Thymus (tissue), 11 donors: ENCODE data around the gene CSMD2. TPM values are rescaled to one million over a fixed set of nuclear protein-coding genes. Genes with fewer than 3 reads are reported as not detected.

Source experiments
- DNase-seq, 9 donors: peaks; one replicate each; pipeline ENCODE4 v3.0.0-alpha.2; 2013; ENCODE audit warnings: low spot score in 9 of 9, low read depth in 6 of 9, missing footprints in 1 of 9
- H3K27ac ChIP-seq, 2 donors: one replicate each; pipeline ENCODE4 v1.5.1; 2013; ENCODE audit warnings: control low read depth in 1 of 2, low read depth in 1 of 2, low read length in 1 of 2, mild to moderate bottlenecking in 1 of 2, moderate library complexity in 1 of 2
- H3K27me3 ChIP-seq, 2 donors: one replicate each; pipeline ENCODE4 v1.5.1; 2013; ENCODE audit warnings: low read length in 1 of 2; ENCODE audit not compliant: control insufficient read depth in 2 of 2, insufficient read depth in 1 of 2
- H3K36me3 ChIP-seq, 2 donors: one replicate each; pipeline ENCODE4 v1.5.1; 2013; ENCODE audit warnings: low read length in 1 of 2, mild to moderate bottlenecking in 1 of 2, moderate library complexity in 1 of 2; ENCODE audit not compliant: control insufficient read depth in 2 of 2, insufficient read depth in 2 of 2
- H3K4me1 ChIP-seq, 2 donors: one replicate each; pipeline ENCODE4 v1.5.1; 2013; ENCODE audit warnings: low read length in 2 of 2; ENCODE audit not compliant: control insufficient read depth in 2 of 2, insufficient read depth in 2 of 2
- H3K4me3 ChIP-seq, 2 donors: one replicate each; pipeline ENCODE4 v1.5.1; 2013; ENCODE audit warnings: low read length in 2 of 2, control low read depth in 1 of 2, mild to moderate bottlenecking in 1 of 2
- H3K9me3 ChIP-seq, 2 donors: one replicate each; pipeline ENCODE4 v1.5.1; 2013; ENCODE audit warnings: low read length in 1 of 2, mild to moderate bottlenecking in 1 of 2; ENCODE audit not compliant: control insufficient read depth in 2 of 2, insufficient read depth in 1 of 2
- whole genome bisulfite sequencing: extraction: QIAGEN DNeasy Blood & Tissue Kit; methylation state at CpG from one replicate; pipeline ENCODE4 v1.1.7; 2013; 5-methylcytosine and 5-hydroxymethylcytosine counted together
- polyA plus RNA-seq: library from polyadenylated mRNA; stranded (reverse); fragments of 200-250 nt; gene quantifications from one replicate; pipeline ENCODE4 v1.2.3, GENCODE V29; 2013
- total RNA-seq: library from RNA; stranded (reverse); fragments of 120-200 nt; gene quantifications from one replicate; pipeline ENCODE4 v1.2.4, GENCODE V29; 2013
- donor health status: healthy.

Gene CSMD2
- total and polyA plus RNA-seq, 2 donors: 0.14 TPM

DNA sequence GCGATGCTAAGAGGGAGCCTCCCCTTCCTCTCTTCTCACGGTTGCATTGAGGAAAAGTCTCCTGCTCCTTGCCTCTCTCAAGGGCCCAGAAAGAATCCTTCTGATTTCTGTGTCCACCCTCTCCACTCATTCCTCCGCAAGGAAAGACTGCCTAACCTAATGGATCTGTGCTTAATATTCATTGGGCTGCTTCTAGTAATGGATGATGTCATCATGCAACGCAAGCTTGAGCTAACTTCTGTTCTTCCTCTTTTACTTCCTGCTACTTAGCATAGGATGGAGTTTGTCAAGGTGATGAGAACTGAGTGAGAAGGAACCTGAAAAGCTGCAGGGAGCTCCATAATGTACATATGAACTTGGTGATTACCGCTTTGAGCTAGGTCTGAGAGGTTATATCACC lies 336.4 kb downstream of the CSMD2 start:
- Histone ChIP-seq H3K36me3 (no peaks in the 10 kb centered on the region), H3K4me3 (no peak overlapping the region), H3K4me1 (no peaks in the 10 kb centered on the region), H3K27ac (no peak overlapping the region), H3K9me3 (peaks cover 0 to 5% of the 10 kb centered on the region in 2 donors), H3K27me3 (no peaks in the 10 kb centered on the region)
- DNase-seq: no peak
- 89% methylated on average over 5 of the region's 5 CpGs for WGBS

DNA sequence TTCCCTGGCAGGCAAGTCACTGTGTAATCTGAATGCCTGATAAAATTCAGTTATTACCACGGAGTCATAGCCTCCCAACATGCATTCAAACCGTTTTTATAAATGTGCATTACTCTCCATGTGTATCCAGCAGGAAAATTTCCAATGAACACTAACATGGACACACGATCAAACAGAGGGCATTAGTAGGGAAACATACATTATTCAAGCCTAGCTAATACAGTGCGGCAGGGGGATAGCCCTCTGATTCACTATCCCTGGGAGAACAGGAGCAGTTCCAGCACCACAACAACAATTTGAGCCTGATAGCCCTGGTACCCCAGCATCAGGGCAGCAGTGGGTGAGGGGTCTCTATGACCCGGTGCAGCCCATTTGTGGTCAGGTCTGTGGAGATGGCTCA lies 337.0 kb downstream of the CSMD2 start:
- H3K27ac ChIP-seq: no peak overlapping the region
- H3K4me3 ChIP-seq: no peak overlapping the region
- no peak for DNase-seq
- H3K4me1 ChIP-seq: no peaks in the 10 kb centered on the region
- WGBS: 68% methylated on average over 5 of the region's 5 CpGs
- no peaks in the 10 kb centered on the region for H3K36me3 ChIP-seq
- no peaks in the 10 kb centered on the region for H3K27me3 ChIP-seq
- H3K9me3 ChIP-seq: peaks cover 0 to 5% of the 10 kb centered on the region in 2 donors

- Histone ChIP-seq H3K9me3 (peaks cover 0 to 5% of the 10 kb centered on the region in 2 donors), H3K4me1 (no peaks in the 10 kb centered on the region), H3K4me3 (no peak overlapping the region), H3K36me3 (no peaks in the 10 kb centered on the region), H3K27me3 (no peaks in the 10 kb centered on the region), H3K27ac (no peak overlapping the region)
- no peak for DNase-seq
- 93% methylated on average over 5 of the region's 5 CpGs for WGBS
These were observed 338.3 kb downstream of the CSMD2 start for GRCh38 chr1:33826711-33827110.

GRCh38 chr1:33826311-33826710 lies 338.7 kb downstream of the CSMD2 start:
- H3K27me3 ChIP-seq: no peaks in the 10 kb centered on the region
- no peak for DNase-seq
- H3K9me3 ChIP-seq: peaks cover 0 to 5% of the 10 kb centered on the region in 2 donors
- H3K4me3 ChIP-seq: no peak overlapping the region
- no peak overlapping the region for H3K27ac ChIP-seq
- no peaks in the 10 kb centered on the region for H3K36me3 ChIP-seq
- H3K4me1 ChIP-seq: no peaks in the 10 kb centered on the region

GRCh38 chr1:33825506-33825905 lies 339.5 kb downstream of the CSMD2 start:
- Histone ChIP-seq H3K36me3 (no peaks in the 10 kb centered on the region), H3K9me3 (peaks cover 0 to 5% of the 10 kb centered on the region in 2 donors), H3K27me3 (no peaks in the 10 kb centered on the region), H3K4me1 (no peaks in the 10 kb centered on the region), H3K27ac (no peak overlapping the region), H3K4me3 (no peak overlapping the region)
- 91% methylated on average over 10 of the region's 10 CpGs for WGBS
- DNase-seq: no peak

DNA sequence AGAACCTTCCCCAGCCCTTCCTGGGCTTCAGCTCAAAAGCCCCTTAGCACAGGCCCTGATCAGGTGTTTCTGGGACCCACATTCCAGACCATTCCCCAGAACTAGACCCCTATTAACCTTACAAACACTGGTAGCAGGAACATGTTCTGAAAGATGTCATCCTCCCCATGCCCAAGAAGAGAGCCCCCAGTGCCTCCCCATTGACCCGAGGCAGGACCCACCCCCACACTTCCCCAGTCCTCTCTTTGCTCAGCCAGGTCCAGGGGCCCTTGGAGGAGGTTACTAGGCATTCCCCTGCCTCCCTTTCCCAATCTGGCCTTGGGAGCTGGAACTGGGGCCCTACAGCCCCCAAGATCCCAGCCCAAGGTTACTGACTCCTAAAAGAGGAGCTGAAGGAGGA lies 340.1 kb downstream of the CSMD2 start:
- Histone ChIP-seq H3K27me3 (no peaks in the 10 kb centered on the region), H3K4me1 (no peaks in the 10 kb centered on the region), H3K36me3 (no peaks in the 10 kb centered on the region), H3K27ac (no peak overlapping the region), H3K9me3 (peaks cover 0 to 5% of the 10 kb centered on the region in 2 donors), H3K4me3 (no peak overlapping the region)
- WGBS: 78% methylated on average over 1 of the region's 1 CpG
- no peak for DNase-seq

- WGBS: 96% methylated on average over 6 of the region's 6 CpGs
- no peak overlapping the region for H3K4me3 ChIP-seq
- H3K4me1 ChIP-seq: no peaks in the 10 kb centered on the region
- DNase-seq: no peak
- H3K27ac ChIP-seq: no peak overlapping the region
- H3K27me3 ChIP-seq: no peaks in the 10 kb centered on the region
- H3K36me3 ChIP-seq: no peaks in the 10 kb centered on the region
- H3K9me3 ChIP-seq: peaks cover 0 to 5% of the 10 kb centered on the region in 2 donors
These were observed 340.7 kb downstream of the CSMD2 start for GRCh38 chr1:33824321-33824720.

DNA sequence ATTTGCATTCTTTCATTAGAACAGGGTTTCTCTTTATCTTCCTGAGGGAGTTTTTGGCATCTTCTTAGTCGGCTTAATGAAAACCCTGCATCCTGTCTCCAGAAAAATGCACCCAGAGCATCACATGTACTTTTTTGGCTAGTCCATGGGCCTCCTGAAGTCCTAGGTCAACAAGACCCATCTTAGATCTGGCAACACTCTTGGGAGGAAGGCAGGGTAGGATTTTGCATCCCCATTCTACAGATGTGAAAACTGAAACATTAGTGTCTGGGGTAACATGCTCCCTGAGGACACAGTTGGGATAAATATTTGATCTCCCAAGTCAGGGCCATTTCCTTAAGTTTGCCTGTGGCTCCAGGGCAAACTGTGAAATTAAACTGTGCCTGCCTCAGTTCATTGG lies 341.2 kb downstream of the CSMD2 start:
- Histone ChIP-seq H3K27ac (no peak overlapping the region), H3K36me3 (no peaks in the 10 kb centered on the region), H3K27me3 (no peaks in the 10 kb centered on the region), H3K4me1 (no peaks in the 10 kb centered on the region), H3K9me3 (peaks cover 0 to 5% of the 10 kb centered on the region in 2 donors), H3K4me3 (no peak overlapping the region)
- no peak for DNase-seq
- 91% methylated on average over 1 of the region's 1 CpG for WGBS

- DNase-seq: no peak
- WGBS: 97% methylated on average over 2 of the region's 2 CpGs
- Histone ChIP-seq H3K27me3 (no peaks in the 10 kb centered on the region), H3K9me3 (peaks cover 0 to 3% of the 10 kb centered on the region in 2 donors), H3K27ac (no peak overlapping the region), H3K4me1 (no peaks in the 10 kb centered on the region), H3K36me3 (no peaks in the 10 kb centered on the region), H3K4me3 (no peak overlapping the region)
These were observed 341.6 kb downstream of the CSMD2 start for GRCh38 chr1:33823401-33823800.

GRCh38 chr1:33822396-33822795 lies 342.6 kb downstream of the CSMD2 start:
- WGBS: 72% methylated on average over 6 of the region's 6 CpGs
- no peaks in the 10 kb centered on the region for H3K9me3 ChIP-seq
- H3K36me3 ChIP-seq: no peaks in the 10 kb centered on the region
- no peaks in the 10 kb centered on the region for H3K4me1 ChIP-seq
- H3K4me3 ChIP-seq: no peak overlapping the region
- no peak overlapping the region for H3K27ac ChIP-seq
- H3K27me3 ChIP-seq: no peaks in the 10 kb centered on the region
- no peak for DNase-seq
